HG02571 (cell line): Measurements from ENCODE around the gene MUC13.

ENCODE experiments used
- ATAC-seq: cut with Tn5 transposase; IDR thresholded peaks from one replicate; pipeline ENCODE4 v1.9.1; 2021; ENCODE audit warnings: mild to moderate bottlenecking, moderate library complexity; ENCODE audit not compliant: unreplicated experiment

MUC13 gene

GRCh38 chr3:124903896-124904834 lies 30.4 kb downstream of the MUC13 start:
- no peak for ATAC-seq

GRCh38 chr3:124896824-124897526 lies 37.6 kb downstream of the MUC13 start:
- no peak for ATAC-seq

GRCh38 chr3:124895756-124896155 lies 38.8 kb downstream of the MUC13 start:
- no peak for ATAC-seq

- ATAC-seq: no peak
Observed at GRCh38 chr3:124893526-124893925, 41.0 kb downstream of the MUC13 start.

GRCh38 chr3:124890573-124891190 lies 43.9 kb downstream of the MUC13 start:
- no peak for ATAC-seq

GRCh38 chr3:124888482-124889441 lies 45.8 kb downstream of the MUC13 start:
- no peak for ATAC-seq

GRCh38 chr3:124887932-124888298 lies 46.6 kb downstream of the MUC13 start:
- ATAC-seq: no peak

GRCh38 chr3:124887177-124887931 lies 47.2 kb downstream of the MUC13 start, which contains the start of gene ITGB5:
ITGB5 (minus strand) TSS chr3:124887365; CDS start chr3:124887000, 365 bp downstream.
- peak; percentile 50 for ATAC-seq

GRCh38 chr3:124886168-124887056 lies 48.1 kb downstream of the MUC13 start:
- ATAC-seq: peak; percentile 49

GRCh38 chr3:124885466-124886167 lies 48.9 kb downstream of the MUC13 start:
- ATAC-seq: no peak

GRCh38 chr3:124884474-124885101 lies 50.0 kb downstream of the MUC13 start:
- no peak for ATAC-seq

- no peak for ATAC-seq
Observed at GRCh38 chr3:124883766-124884473, 50.6 kb downstream of the MUC13 start.

GRCh38 chr3:124882816-124883747 lies 51.5 kb downstream of the MUC13 start:
- no peak for ATAC-seq

GRCh38 chr3:124881976-124882697 lies 52.4 kb downstream of the MUC13 start:
- no peak for ATAC-seq

- no peak for ATAC-seq
Observed at GRCh38 chr3:124879337-124879680, 55.2 kb downstream of the MUC13 start.
